ENCODE data around the gene LRRC73.
"Not testable (repeated sequence)": the region's sequence is repeated elsewhere in the genome, so short reads cannot be mapped to it uniquely, and the experiment has no call there.

Gene LRRC73

GRCh38 chr6:43503443-43503842, 6.7 kb downstream of the LRRC73 start:
- H3K9ac ChIP-seq (ENCODE audit: low read length in 5 of 5): no peak overlapping the region
- no peaks in the 10 kb centered on the region for H3K9me3 ChIP-seq (ENCODE audit: control insufficient read depth in 5 of 5, low read length in 5 of 5)
- peaks cover 0 to 32% (median 9%) of the 10 kb centered on the region in 5 donors for H3K4me1 ChIP-seq (ENCODE audit: control insufficient read depth in 5 of 5, insufficient read depth in 5 of 5, low read length in 5 of 5)
- H3K27me3 ChIP-seq (ENCODE audit: control insufficient read depth in 5 of 5, insufficient read depth in 4 of 5, low read length in 5 of 5): peaks cover 2 to 16% (median 3%) of the 10 kb centered on the region in 5 donors
- peaks cover 2 to 72% (median 68%) of the 10 kb centered on the region in 5 donors for H3K36me3 ChIP-seq (ENCODE audit: control insufficient read depth in 5 of 5, insufficient read depth in 5 of 5, low read length in 5 of 5)
- no peak overlapping the region for H3K4me3 ChIP-seq (ENCODE audit: low read depth in 1 of 5, low read length in 5 of 5)
- H3K27ac ChIP-seq (ENCODE audit: low read depth, low read length): no peak overlapping the region

DNA sequence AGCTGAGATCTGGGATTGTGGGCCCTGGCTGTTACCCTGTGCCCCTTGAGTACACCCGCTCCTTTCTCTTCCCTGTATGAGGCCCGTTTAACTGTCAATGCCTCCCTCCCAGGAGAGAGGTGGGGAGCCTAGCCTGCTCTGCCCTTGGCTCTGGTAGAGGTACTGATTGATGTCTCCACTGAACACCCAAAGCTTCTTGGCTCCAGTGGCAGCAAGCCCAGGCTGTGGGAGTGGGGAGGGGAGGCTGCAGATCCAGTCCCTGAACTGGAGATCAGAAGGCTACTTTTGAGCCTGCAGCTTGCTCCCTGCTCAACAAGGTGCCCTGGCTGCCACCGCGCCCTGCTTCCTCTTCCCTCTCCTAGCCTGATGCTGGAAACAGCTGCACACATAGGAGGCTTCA, 7.5 kb downstream of the LRRC73 start:
- no peak overlapping the region for H3K27ac ChIP-seq (ENCODE audit: low read depth, low read length)
- peaks cover 2 to 80% (median 76%) of the 10 kb centered on the region in 5 donors for H3K36me3 ChIP-seq (ENCODE audit: control insufficient read depth in 5 of 5, insufficient read depth in 5 of 5, low read length in 5 of 5)

DNA sequence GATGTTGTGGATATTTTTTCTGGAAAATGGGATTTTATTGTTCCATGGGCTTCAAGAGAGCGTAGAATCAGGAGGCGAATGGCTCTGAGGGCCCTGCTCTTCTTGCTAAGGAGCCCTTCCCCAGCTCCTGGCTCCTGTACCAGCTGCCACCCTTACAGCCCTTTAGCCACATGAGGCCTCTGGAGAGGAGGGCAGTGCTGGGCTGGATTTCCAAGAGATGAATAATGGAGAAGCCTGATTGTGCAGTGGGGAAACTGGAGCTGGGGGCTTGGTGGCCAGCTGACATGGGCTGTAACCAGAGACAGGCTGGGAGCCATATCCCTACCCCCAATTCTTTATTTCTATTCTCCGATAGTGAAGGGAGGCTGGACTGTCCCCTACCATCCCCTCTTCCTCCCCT, 9.2 kb downstream of the LRRC73 start:
- Histone ChIP-seq H3K36me3 (ENCODE audit: control insufficient read depth in 5 of 5, insufficient read depth in 5 of 5, low read length in 5 of 5) (peaks cover 2 to 87% (median 81%) of the 10 kb centered on the region in 5 donors), H3K9ac (ENCODE audit: low read length in 5 of 5) (no peak overlapping the region), H3K4me1 (ENCODE audit: control insufficient read depth in 5 of 5, insufficient read depth in 5 of 5, low read length in 5 of 5) (peaks cover 0 to 26% (median 4%) of the 10 kb centered on the region in 5 donors)

More for the DNA sequence above, 7.5 kb downstream of the LRRC73 start:
- H3K9me3 ChIP-seq (ENCODE audit: control insufficient read depth in 5 of 5, low read length in 5 of 5): no peaks in the 10 kb centered on the region
- peaks cover 0 to 8% (median 2%) of the 10 kb centered on the region in 5 donors for H3K27me3 ChIP-seq (ENCODE audit: control insufficient read depth in 5 of 5, insufficient read depth in 4 of 5, low read length in 5 of 5)
- H3K4me1 ChIP-seq (ENCODE audit: control insufficient read depth in 5 of 5, insufficient read depth in 5 of 5, low read length in 5 of 5): peaks cover 0 to 32% (median 9%) of the 10 kb centered on the region in 5 donors
- H3K4me3 ChIP-seq (ENCODE audit: low read depth in 1 of 5, low read length in 5 of 5): no peak overlapping the region
- H3K9ac ChIP-seq (ENCODE audit: low read length in 5 of 5): no peak overlapping the region

GRCh38 chr6:43499028-43499815, 10.9 kb downstream of the LRRC73 start:
- Histone ChIP-seq H3K4me1 (ENCODE audit: control insufficient read depth in 5 of 5, insufficient read depth in 5 of 5, low read length in 5 of 5) (peaks cover 0 to 34% (median 4%) of the 10 kb centered on the region in 5 donors), H3K9me3 (ENCODE audit: control insufficient read depth in 5 of 5, low read length in 5 of 5) (no peaks in the 10 kb centered on the region), H3K9ac (ENCODE audit: low read length in 5 of 5) (no peak overlapping the region), H3K27ac (ENCODE audit: low read depth, low read length) (no peak overlapping the region), H3K36me3 (ENCODE audit: control insufficient read depth in 5 of 5, insufficient read depth in 5 of 5, low read length in 5 of 5) (peaks cover 2 to 70% (median 64%) of the 10 kb centered on the region in 5 donors), H3K4me3 (ENCODE audit: low read depth in 1 of 5, low read length in 5 of 5) (no peak overlapping the region), H3K27me3 (ENCODE audit: control insufficient read depth in 5 of 5, insufficient read depth in 4 of 5, low read length in 5 of 5) (no peaks in the 10 kb centered on the region)

More for the DNA sequence above, 9.2 kb downstream of the LRRC73 start:
- no peak overlapping the region for H3K4me3 ChIP-seq (ENCODE audit: low read depth in 1 of 5, low read length in 5 of 5)
- no peak overlapping the region for H3K27ac ChIP-seq (ENCODE audit: low read depth, low read length)
- no peaks in the 10 kb centered on the region for H3K27me3 ChIP-seq (ENCODE audit: control insufficient read depth in 5 of 5, insufficient read depth in 4 of 5, low read length in 5 of 5)
- H3K9me3 ChIP-seq (ENCODE audit: control insufficient read depth in 5 of 5, low read length in 5 of 5): no peaks in the 10 kb centered on the region

GRCh38 chr6:43498291-43498690, 11.9 kb downstream of the LRRC73 start:
- H3K36me3 ChIP-seq (ENCODE audit: control insufficient read depth in 5 of 5, insufficient read depth in 5 of 5, low read length in 5 of 5): peaks cover 2 to 62% (median 58%) of the 10 kb centered on the region in 5 donors
- H3K4me1 ChIP-seq (ENCODE audit: control insufficient read depth in 5 of 5, insufficient read depth in 5 of 5, low read length in 5 of 5): peaks cover 0 to 34% (median 4%) of the 10 kb centered on the region in 5 donors
- not testable (repeated sequence) for H3K9me3 ChIP-seq (ENCODE audit: control insufficient read depth in 5 of 5, low read length in 5 of 5); H3K27me3 ChIP-seq (ENCODE audit: control insufficient read depth in 5 of 5, insufficient read depth in 4 of 5, low read length in 5 of 5); H3K9ac ChIP-seq (ENCODE audit: low read length in 5 of 5); H3K4me3 ChIP-seq (ENCODE audit: low read depth in 1 of 5, low read length in 5 of 5); H3K27ac ChIP-seq (ENCODE audit: low read depth, low read length)

GRCh38 chr6:43497689-43498088, 12.5 kb downstream of the LRRC73 start:
- no peak overlapping the region for H3K27ac ChIP-seq (ENCODE audit: low read depth, low read length)
- H3K4me1 ChIP-seq (ENCODE audit: control insufficient read depth in 5 of 5, insufficient read depth in 5 of 5, low read length in 5 of 5): peaks cover 1 to 36% (median 4%) of the 10 kb centered on the region in 5 donors
- no peaks in the 10 kb centered on the region for H3K9me3 ChIP-seq (ENCODE audit: control insufficient read depth in 5 of 5, low read length in 5 of 5)
- H3K27me3 ChIP-seq (ENCODE audit: control insufficient read depth in 5 of 5, insufficient read depth in 4 of 5, low read length in 5 of 5): no peaks in the 10 kb centered on the region
- no peak overlapping the region for H3K4me3 ChIP-seq (ENCODE audit: low read depth in 1 of 5, low read length in 5 of 5)
- H3K36me3 ChIP-seq (ENCODE audit: control insufficient read depth in 5 of 5, insufficient read depth in 5 of 5, low read length in 5 of 5): peaks cover 2 to 56% (median 52%) of the 10 kb centered on the region in 5 donors
- no peak overlapping the region for H3K9ac ChIP-seq (ENCODE audit: low read length in 5 of 5)

DNA sequence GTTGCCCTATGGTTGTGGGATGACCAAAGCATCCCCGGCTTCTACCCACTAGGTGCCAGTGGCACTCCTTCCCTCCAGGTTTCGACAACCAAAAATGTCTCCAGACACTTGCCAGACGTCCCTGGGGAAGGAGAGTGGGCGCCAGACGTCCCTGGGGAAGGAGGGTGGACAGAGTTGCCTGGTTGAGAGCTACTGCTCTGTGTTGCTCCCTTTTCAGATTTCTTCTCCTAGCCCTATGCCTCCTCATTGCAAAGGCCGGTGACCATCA, 13.1 kb downstream of the LRRC73 start:
- Histone ChIP-seq H3K9me3 (ENCODE audit: control insufficient read depth in 5 of 5, low read length in 5 of 5) (no peaks in the 10 kb centered on the region), H3K9ac (ENCODE audit: low read length in 5 of 5) (no peak overlapping the region), H3K36me3 (ENCODE audit: control insufficient read depth in 5 of 5, insufficient read depth in 5 of 5, low read length in 5 of 5) (peaks cover 2 to 50% (median 46%) of the 10 kb centered on the region in 5 donors), H3K27me3 (ENCODE audit: control insufficient read depth in 5 of 5, insufficient read depth in 4 of 5, low read length in 5 of 5) (no peaks in the 10 kb centered on the region), H3K4me1 (ENCODE audit: control insufficient read depth in 5 of 5, insufficient read depth in 5 of 5, low read length in 5 of 5) (peaks cover 5 to 42% (median 10%) of the 10 kb centered on the region in 5 donors), H3K27ac (ENCODE audit: low read depth, low read length) (no peak overlapping the region), H3K4me3 (ENCODE audit: low read depth in 1 of 5, low read length in 5 of 5) (no peak overlapping the region)

DNA sequence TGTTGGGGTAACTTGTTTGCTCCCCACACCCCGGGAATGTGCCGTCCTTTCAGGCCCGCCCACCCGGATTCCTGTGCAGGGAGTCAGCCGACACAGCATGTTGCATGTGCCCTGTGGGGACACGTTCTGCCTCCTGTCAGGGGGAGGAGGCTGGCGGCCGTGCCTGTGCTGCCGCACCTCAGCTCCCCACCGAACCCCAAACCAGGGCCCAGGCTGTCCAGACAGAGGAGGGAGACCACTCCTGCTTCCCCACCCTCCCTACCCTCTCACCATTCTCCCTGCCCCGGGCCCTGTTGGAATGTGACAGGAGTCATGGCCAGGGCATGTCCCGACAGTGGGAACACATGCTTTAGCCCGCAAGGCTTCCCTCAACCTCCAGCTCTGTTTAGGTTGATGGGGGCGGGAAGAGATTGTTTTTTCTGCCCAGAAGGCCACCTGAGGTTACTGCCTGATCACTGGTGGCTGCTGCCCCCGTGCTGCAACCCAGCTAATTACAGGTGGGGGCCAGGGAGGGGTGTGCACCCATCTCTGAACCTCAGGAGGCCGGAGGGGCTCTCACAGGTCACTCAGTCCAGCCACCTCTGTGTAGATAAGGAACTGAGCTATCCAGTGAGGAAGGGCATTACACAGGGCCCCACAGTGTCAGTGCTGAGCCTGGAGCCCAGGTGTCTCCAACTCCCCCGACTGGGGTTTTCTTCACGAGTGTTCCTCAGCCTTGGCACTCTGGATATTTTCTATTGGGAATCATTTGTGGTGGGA, 13.6 kb downstream of the LRRC73 start:
- H3K4me1 ChIP-seq (ENCODE audit: control insufficient read depth in 5 of 5, insufficient read depth in 5 of 5, low read length in 5 of 5): peaks cover 5 to 46% (median 15%) of the 10 kb centered on the region in 5 donors
- no peaks in the 10 kb centered on the region for H3K9me3 ChIP-seq (ENCODE audit: control insufficient read depth in 5 of 5, low read length in 5 of 5)
- H3K36me3 ChIP-seq (ENCODE audit: control insufficient read depth in 5 of 5, insufficient read depth in 5 of 5, low read length in 5 of 5): peaks cover 2 to 45% (median 41%) of the 10 kb centered on the region in 5 donors
- no peak overlapping the region for H3K27ac ChIP-seq (ENCODE audit: low read depth, low read length)
- no peaks in the 10 kb centered on the region for H3K27me3 ChIP-seq (ENCODE audit: control insufficient read depth in 5 of 5, insufficient read depth in 4 of 5, low read length in 5 of 5)
- H3K4me3 ChIP-seq (ENCODE audit: low read depth in 1 of 5, low read length in 5 of 5): no peak overlapping the region
- no peak overlapping the region for H3K9ac ChIP-seq (ENCODE audit: low read length in 5 of 5)

DNA sequence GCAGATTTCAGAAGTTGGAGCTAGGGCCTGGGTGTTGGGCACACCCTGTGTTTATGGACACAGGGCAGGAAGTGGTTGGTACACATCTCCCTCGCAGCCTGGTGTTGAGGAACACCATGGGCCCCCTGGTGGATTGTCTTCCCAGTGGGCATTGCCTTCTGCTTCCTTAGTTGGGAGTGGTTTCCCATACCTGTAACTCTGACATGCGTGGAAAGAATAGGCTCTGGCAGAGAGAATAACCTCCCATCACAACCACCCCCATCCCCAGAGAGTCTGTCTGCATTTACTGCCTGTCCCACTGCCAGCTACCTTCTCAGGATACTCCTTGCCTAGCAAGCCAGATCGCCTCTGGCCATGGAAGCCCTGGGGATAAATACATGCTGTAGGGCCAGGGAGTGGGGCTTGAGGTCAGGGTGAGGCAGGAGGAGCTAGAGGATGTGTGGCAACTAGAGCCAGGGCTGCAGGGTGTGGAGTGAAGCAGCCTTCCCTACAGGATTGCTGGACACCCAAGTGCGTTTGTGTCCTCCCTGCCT, 14.7 kb downstream of the LRRC73 start:
- Histone ChIP-seq H3K27me3 (ENCODE audit: control insufficient read depth in 5 of 5, insufficient read depth in 4 of 5, low read length in 5 of 5) (no peaks in the 10 kb centered on the region), H3K36me3 (ENCODE audit: control insufficient read depth in 5 of 5, insufficient read depth in 5 of 5, low read length in 5 of 5) (peaks cover 2 to 35% (median 31%) of the 10 kb centered on the region in 5 donors), H3K4me3 (ENCODE audit: low read depth in 1 of 5, low read length in 5 of 5) (no peak overlapping the region), H3K9ac (ENCODE audit: low read length in 5 of 5) (no peak overlapping the region), H3K4me1 (ENCODE audit: control insufficient read depth in 5 of 5, insufficient read depth in 5 of 5, low read length in 5 of 5) (peaks cover 5 to 46% (median 15%) of the 10 kb centered on the region in 5 donors), H3K27ac (ENCODE audit: low read depth, low read length) (no peak overlapping the region), H3K9me3 (ENCODE audit: control insufficient read depth in 5 of 5, low read length in 5 of 5) (no peaks in the 10 kb centered on the region)

DNA sequence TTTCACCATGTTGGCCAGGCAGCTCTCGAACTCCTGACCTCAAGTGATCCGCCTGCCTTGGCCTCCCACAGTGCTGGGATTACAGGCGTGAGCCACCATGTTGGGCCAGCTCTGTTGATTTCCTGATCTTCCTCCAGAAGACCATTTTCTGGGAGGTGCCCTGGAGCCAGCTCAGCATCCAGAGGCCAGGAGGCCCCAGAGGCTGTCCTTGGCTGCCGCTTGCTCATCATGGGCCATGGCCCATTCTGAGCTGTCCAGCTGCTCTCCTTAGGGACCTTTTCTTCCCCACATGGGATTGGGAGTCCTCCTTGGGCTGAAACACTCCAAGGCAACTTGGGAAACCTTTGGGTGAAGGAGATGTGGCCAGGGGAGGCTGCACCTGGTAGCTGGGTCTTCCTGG, 15.4 kb downstream of the LRRC73 start:
- Histone ChIP-seq H3K9ac (ENCODE audit: low read length in 5 of 5) (no peak overlapping the region), H3K36me3 (ENCODE audit: control insufficient read depth in 5 of 5, insufficient read depth in 5 of 5, low read length in 5 of 5) (peaks cover 2 to 31% (median 29%) of the 10 kb centered on the region in 5 donors), H3K9me3 (ENCODE audit: control insufficient read depth in 5 of 5, low read length in 5 of 5) (no peaks in the 10 kb centered on the region), H3K4me3 (ENCODE audit: low read depth in 1 of 5, low read length in 5 of 5) (no peak overlapping the region), H3K4me1 (ENCODE audit: control insufficient read depth in 5 of 5, insufficient read depth in 5 of 5, low read length in 5 of 5) (peaks cover 5 to 40% (median 14%) of the 10 kb centered on the region in 5 donors), H3K27me3 (ENCODE audit: control insufficient read depth in 5 of 5, insufficient read depth in 4 of 5, low read length in 5 of 5) (no peaks in the 10 kb centered on the region), H3K27ac (ENCODE audit: low read depth, low read length) (no peak overlapping the region)

Data from subcutaneous abdominal adipose tissue (tissue), 5 donors.